GM18909 (cell line): ENCODE results near the gene FAM76B.

Source experiments
- ATAC-seq: cut with Tn5 transposase; IDR thresholded peaks from one replicate; pipeline ENCODE4 v1.9.1; 2021; ENCODE audit warnings: mild to moderate bottlenecking; ENCODE audit not compliant: unreplicated experiment, poor library complexity

Gene FAM76B

DNA sequence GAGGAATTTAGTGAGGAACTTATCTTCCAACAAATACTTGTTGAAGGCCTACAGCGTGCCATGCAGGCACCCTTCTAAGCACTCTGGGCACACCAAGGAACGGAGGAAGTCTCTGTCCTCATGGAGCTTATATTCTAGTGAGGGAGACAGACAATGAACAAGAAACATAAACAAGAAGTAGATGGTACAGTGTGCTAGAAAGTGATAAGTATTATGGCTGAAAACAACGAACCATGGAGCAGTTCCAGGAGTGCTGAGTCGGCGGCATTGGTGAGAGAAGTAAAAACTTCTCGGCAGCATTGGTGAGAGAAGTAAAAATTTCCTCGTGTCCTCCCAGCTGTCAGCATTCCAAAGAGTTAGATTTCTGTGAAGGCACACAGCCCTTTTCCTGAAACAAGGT lies 53.2 kb downstream of the FAM76B start:
- no peak for ATAC-seq

DNA sequence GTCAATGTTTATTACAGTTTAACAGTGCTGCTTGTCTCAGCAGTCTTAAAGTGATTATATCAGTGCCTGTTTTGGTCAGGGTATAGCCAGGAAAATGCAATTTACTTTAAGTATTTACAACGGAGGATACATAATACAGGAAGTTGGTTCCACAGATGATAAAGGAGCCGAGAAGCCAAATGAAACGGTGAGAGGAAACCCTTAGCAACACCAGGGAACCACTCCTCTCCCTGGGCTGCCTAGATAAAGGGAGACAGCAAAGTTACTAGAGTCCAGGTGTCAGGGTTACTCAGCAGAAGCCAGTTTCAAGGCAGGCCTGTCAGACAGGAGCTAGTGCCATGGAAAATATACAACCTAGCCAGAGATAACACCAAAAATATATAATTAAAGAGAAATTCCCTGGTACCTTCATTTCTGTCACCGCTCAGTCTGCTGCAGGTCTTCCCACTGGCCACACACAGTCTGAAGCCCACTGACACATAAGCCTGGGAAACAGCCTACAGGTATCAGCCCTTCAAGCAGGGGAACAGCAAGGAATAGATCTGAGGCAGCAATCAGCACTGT lies 55.5 kb downstream of the FAM76B start:
- ATAC-seq: no peak

DNA sequence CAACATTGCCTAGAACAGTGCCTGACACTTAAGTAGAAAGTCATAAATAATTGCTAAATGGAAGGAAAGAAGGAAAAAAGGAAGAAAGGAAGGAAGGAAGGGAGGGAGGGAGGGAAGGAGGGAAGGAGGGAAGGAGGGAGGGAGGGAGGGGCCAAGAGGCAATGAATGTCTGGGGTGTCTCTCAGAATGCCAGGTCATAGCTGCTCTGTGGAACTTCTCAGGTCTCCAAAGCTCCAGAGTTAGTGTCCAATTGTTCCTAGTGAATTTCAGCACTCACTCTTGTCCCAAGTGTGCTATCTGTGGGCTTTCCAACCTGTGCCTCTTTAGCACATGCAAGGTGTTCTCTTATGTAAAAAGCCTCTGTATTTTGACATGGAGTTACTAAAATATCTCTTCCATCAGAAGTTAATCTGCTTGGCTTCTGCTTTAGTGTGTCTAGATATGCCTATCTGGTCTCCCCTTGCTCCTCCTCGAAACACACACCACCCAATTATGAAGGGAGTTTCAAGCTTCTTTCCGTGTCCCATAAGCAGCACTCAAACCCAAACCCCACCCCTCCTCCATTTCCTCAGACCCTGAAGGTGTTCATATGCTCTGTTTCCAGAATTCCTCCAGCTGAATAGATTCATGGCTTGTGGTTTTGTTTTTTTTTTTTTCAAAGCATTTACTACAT lies 56.5 kb downstream of the FAM76B start:
- no peak for ATAC-seq

DNA sequence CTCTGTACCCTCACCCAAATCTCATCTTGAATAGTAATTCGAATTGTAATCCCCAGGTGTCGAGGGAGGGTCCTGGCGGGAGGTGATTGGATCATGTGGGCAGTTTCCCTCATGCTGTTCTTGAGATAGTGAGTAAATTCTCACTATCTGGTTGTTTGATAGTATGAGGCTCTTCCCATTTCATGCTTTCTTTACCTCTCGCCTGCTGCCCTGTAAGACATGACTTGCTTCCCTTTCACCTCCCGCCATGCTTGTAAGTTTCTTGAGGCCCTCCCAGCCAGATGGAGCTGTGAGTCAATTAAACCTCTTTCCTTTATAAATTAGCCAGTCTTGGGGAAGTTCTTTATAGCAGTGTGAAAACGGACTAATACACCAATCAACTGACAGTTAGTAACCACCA lies 60.1 kb downstream of the FAM76B start:
- ATAC-seq: no peak

DNA sequence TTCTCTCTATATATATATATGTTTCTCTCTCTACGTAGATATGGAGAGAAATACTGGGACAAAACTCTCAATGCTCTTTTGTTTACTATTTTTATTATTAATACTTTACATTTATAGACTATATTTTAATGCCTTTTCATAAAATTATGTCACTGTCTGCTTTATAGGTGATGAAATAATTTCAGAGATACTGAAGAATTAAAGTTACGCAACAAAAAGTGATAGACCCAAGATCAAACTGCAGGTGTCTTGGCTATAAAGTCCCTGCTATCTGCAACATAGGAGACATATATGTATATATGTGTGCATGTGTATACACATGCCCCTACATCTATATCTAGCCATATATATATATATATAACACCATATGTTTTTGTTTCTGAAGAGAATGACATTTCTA lies 60.8 kb downstream of the FAM76B start:
- no peak for ATAC-seq

DNA sequence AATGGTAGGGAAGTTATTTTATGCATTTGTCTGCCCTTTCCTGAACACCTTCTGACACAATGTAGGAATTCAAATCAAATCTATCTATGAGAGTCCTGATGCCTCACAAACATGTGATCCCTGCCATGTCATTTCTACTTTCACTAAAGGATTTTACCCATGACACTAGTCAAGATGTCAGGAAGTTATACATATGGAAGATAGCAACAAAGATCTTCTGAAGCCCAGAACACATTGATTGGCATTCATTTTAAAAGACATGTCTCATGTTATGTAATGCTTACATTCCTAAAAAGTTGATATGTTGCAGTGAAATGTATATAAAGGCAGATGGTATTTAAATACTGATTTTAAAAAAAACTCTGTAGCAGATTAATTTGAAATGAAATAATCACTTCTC lies 61.5 kb downstream of the FAM76B start:
- ATAC-seq: no peak

DNA sequence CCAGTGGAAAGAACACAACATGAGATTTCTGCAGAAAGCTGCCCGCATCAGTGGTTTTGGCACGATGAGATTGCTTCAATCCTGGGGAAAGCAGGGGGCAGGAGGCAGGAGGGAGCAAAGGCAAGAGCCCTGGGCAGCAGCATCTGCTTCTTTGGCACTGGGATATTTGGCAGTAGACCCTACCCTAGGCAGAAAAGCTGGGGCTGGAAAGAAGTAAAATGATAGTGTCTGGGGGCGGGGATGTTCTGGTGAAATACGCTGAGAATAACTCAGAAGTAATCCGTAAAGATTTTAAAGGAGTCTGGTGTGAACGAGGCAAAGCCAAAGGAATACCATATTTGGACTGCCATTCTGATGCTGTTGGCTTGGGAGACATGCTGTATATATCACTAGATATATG lies 62.0 kb downstream of the FAM76B start:
- no peak for ATAC-seq

DNA sequence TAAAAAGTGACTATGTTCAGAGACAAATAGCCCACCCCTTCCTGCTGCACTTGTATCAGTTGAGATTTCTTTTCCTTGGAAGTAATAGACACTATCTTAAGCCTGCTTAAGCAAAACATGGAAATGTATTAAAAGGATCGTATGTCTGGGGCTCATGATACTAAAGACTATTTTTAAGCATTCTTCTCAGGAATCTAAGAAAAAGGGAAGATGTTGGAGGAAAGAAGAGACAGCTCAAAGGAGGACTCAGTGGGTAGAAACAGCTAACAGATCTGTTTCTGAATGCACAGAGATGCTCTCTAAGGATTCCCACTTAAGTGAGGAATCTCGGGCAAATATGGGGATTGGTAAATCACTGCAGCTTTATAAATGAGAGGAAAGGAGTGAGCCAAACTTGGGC lies 62.5 kb downstream of the FAM76B start:
- ATAC-seq: no peak

DNA sequence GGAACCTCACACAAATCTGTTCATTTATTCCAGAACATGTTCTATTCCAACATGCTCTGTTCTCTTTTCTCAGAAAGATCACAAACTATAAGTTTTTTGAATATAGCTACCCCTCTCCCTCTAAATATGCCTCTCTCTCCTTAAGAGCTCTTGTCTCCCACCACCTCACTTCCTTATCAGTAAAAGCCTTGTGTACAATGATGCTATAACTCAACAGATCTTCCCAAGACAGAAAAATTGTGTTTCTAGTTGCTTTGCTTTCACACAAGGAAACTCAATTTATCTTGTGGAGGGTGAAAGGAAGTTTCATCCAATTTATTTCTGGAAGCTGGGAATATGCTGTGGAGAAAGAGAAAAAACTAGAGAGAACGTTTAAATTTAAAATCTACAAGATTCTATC lies 64.4 kb downstream of the FAM76B start:
- ATAC-seq: no peak

DNA sequence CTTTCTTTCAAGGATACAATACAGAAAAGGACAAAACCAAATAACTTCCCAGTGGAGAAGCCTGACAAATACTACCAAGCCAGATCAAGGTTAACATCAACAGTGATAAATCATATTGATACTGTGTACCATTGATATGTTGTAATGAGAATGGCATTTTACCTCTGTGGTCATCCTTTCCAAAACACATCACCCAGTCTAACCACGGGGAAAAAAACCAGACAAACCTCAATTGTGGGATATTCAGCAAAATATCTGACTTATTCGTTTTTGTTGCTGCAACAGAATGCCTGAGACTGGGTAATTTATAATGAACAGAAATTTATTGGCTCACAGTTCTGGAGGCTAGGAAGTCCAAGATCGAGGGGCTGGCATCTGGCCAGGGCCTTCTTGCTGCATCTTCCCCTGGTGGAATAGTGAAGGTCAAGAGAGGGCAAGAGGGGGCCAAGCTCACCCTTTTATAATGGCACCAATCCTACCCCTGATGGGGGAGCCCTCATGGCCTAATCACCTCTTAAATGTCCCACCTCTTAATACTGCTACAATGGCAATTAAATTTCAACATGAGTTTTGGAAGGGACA lies 66.1 kb downstream of the FAM76B start:
- ATAC-seq: no peak

DNA sequence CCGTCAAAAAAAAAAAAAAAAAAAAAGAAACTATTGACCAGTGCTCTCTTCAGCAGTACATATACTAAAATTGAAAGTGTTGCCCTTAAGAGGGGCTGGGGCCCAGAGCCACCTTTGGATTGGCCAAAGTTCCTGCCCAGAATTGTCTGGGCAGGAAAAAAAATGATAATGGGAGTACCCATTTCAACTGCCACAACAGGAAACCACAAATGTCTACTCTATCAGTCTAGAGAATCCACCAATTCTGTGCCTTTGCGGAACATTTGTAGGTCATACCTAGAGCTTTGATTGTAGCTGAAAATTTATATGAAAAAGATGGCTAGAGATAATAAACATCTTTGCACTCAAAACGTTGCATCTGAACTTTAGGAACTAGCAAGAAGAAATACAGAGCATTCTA lies 69.4 kb downstream of the FAM76B start:
- no peak for ATAC-seq
